T-helper 1 cell treated with Interleukin-12 subunit alpha and Interleukin-12 subunit beta and Interleukin-4 antibody, amounts not matched to agents 30 μg/mL and 1 μg/mL, for 36 hours (primary cell): ENCODE data around the gene BOLA1.
"Not testable (repeated sequence)": the region's sequence is repeated elsewhere in the genome, so short reads cannot be mapped to it uniquely, and the experiment has no call there.

Experiments
- H3K27ac Mint-ChIP-seq: one replicate; pipeline ENCODE4 v1.8.0; 2021; ENCODE audit warnings: mild to moderate bottlenecking, mixed read lengths
- H3K27me3 Mint-ChIP-seq: one replicate; pipeline ENCODE4 v1.8.0; 2021; ENCODE audit warnings: low read depth, mixed read lengths
- H3K36me3 Mint-ChIP-seq: one replicate; pipeline ENCODE4 v1.8.0; 2021; ENCODE audit warnings: low read depth, mixed read lengths
- H3K4me1 Mint-ChIP-seq: one replicate; pipeline ENCODE4 v1.8.0; 2021; ENCODE audit warnings: low read depth, mixed read lengths
- H3K4me3 Mint-ChIP-seq: one replicate; pipeline ENCODE4 v1.8.0; 2021; ENCODE audit warnings: mild to moderate bottlenecking, moderate library complexity, mixed read lengths
- H3K9me3 Mint-ChIP-seq: one replicate; pipeline ENCODE4 v1.8.0; 2021; ENCODE audit warnings: mixed read lengths

Gene BOLA1, protein sequence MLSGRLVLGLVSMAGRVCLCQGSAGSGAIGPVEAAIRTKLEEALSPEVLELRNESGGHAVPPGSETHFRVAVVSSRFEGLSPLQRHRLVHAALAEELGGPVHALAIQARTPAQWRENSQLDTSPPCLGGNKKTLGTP

DNA sequence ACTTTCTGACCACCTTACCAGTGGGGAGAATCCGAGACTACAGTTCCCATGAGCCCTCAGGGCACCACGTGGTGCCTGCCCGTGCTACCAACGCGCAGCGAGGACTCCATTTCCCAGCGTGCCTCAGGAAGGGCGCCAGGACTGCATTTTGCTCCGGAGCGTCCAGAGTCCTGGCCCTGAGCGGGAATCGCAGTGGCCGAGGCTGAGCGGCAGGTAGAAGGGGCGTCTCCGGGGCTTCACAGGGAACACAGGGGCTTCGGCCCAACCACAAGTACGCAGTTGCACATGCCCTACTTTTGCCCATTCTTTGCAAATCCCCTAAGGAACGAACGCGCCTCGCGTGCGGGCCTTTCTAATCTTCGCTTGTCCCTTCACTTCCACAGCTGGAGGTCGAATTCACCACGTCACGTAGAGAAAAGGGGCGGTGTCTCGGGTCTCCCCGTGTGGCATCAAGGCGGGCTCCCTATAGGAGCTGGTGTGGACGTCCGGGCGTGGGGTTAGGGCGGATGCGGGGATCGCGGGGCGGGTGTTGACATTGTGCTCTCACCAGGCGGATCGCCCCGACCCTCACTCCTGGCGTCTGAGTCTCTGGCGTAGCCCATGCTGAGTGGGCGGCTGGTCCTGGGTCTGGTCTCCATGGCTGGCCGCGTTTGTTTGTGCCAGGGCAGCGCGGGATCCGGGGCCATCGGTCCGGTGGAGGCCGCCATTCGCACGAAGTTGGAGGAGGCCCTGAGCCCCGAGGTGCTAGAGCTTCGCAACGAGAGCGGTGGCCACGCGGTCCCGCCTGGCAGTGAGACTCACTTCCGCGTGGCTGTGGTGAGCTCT, at the start of gene BOLA1:
BOLA1 (plus strand) TSS at position 109 of the 825 bp plus-strand sequence; CDS start at position 601, 492 bp downstream.
- no peaks in the 10 kb centered on the region for H3K9me3 Mint-ChIP-seq
- no peaks in the 10 kb centered on the region for H3K27me3 Mint-ChIP-seq
- H3K36me3 Mint-ChIP-seq: peaks cover 10% of the 10 kb centered on the region
- H3K4me1 Mint-ChIP-seq: peaks cover 17% of the 10 kb centered on the region
- peak within 1 kb of the TSS; percentile 86 for H3K27ac Mint-ChIP-seq
- peak within 1 kb of the TSS; percentile 84 for H3K4me3 Mint-ChIP-seq

DNA sequence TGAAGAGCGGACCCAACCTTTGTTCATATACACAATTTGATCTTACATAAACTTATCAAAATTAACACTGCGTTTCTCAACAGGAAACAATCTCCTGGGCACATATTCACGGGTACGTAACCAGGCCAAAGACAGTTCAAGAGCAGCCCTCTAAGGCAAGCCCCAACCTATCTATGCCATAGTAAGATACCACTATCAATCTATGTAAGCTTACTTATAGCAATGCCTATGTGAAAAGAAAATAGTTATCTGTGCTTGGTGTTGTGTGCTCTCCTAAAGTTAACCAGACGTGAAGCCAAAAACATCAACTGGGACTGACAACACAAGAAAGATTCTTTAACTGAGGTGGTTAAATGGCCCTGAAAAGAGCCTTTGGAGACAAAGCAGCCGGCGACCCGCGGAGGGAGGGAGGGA, 49.4 kb upstream of the BOLA1 start:
- Mint-ChIP-seq H3K27me3 (no peaks in the 10 kb centered on the region), H3K27ac (peak overlapping the region; percentile 88), H3K9me3 (no peaks in the 10 kb centered on the region), H3K36me3 (peaks cover 25% of the 10 kb centered on the region), H3K4me1 (peaks cover 43% of the 10 kb centered on the region), H3K4me3 (peak overlapping the region; percentile 83)

DNA sequence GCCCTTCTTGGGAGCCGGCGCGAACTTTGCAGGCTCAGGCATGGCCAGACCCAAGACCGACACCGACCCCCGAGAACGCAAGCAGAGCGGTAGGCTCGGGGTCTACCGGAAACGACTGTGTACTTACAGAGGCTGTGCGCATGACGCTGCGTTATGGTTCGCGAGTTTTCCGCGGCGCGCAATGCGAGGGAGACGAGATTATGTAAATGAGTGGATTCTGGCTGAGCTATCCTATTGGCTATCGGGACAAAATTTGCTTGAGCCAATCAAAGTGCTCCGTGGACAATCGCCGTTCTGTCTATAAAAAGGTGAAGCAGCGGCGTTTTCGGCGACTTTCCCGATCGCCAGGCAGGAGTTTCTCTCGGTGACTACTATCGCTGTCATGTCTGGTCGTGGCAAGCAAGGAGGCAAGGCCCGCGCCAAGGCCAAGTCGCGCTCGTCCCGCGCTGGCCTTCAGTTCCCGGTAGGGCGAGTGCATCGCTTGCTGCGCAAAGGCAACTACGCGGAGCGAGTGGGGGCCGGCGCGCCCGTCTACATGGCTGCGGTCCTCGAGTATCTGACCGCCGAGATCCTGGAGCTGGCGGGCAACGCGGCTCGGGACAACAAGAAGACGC, 48.5 kb upstream of the BOLA1 start:
- H3K36me3 Mint-ChIP-seq: peaks cover 18% of the 10 kb centered on the region

DNA sequence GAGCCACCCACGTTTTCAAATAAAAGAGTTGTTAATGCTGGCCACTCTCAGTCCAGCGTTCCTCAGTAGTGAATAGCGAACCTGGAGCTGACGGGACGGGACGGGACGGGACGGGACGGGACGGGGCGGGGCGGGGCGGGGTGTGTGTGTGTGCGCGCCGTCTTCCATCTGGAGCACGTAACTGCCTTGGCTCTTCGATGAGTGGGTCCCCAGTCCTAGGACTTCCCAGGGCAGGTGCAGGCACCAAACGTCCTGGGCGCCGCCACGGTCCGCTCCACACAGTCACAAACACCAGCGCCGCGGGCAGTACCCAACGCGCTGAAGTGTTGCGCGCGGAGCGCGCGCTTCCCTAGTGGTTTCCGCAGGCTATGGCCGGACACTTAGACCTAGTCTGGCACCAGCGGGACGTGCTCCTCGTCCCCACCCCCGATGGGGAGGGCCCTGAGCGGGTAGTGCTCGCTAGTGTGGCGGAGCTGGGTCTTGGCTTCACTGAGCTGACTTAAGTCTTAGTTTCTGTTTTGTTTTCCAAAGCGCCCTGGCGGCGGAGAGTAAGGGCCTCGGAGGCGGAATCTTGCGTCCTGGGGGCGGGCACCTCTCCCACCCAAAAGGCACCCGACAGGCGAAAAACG, 47.7 kb upstream of the BOLA1 start:
- not testable (repeated sequence) for H3K9me3 Mint-ChIP-seq, H3K27ac Mint-ChIP-seq, H3K4me3 Mint-ChIP-seq, H3K27me3 Mint-ChIP-seq
- peaks cover 29% of the 10 kb centered on the region for H3K4me1 Mint-ChIP-seq
- peaks cover 15% of the 10 kb centered on the region for H3K36me3 Mint-ChIP-seq

More for the DNA sequence above, 48.5 kb upstream of the BOLA1 start:
- not testable (repeated sequence) for H3K27me3 Mint-ChIP-seq, H3K4me3 Mint-ChIP-seq, H3K27ac Mint-ChIP-seq, H3K9me3 Mint-ChIP-seq
- peaks cover 34% of the 10 kb centered on the region for H3K4me1 Mint-ChIP-seq

DNA sequence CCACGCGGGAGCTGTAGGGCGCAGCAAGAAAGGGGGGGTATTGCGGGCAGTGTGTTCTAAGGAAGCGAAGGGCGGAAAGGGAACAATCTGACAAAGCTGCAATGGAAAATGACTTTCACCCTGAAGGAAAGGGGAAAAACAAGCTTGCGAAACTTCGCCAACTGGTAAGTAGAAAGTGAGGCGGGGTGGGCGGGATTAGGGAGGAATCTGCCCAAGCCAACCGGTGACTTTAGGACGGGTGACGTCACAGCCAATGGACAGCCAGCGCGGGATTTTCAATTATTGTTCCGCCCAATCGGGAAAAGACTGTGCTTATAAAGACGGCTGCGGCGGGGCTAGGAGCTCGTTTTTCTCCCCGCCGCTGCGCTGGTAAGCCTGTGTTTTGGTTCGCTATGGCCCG, 47.1 kb upstream of the BOLA1 start:
- not testable (repeated sequence) for H3K27me3 Mint-ChIP-seq, H3K9me3 Mint-ChIP-seq, H3K4me3 Mint-ChIP-seq, H3K27ac Mint-ChIP-seq
- peaks cover 25% of the 10 kb centered on the region for H3K4me1 Mint-ChIP-seq
- H3K36me3 Mint-ChIP-seq: peaks cover 12% of the 10 kb centered on the region

DNA sequence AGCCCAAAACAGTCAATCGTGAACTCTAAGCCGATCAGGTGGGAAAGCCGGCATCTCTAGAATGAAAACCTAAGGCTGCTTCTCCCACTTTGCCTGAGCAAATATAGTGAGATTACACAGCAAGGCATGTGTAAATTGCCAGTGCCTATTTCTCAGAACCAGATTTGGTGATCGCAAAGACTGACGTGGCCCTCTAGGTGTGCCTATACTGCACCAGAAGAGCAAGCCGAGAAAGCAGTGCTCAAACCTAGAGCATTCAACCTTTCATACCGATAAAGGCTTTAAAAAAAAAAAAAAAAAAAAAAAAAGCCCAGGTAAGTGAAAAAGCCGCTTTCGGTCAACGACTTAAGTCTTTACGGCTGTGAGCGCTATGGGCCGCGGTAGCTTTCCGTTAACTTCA, 39.1 kb upstream of the BOLA1 start:
- H3K4me3 Mint-ChIP-seq, H3K4me1 Mint-ChIP-seq: not testable (repeated sequence)

DNA sequence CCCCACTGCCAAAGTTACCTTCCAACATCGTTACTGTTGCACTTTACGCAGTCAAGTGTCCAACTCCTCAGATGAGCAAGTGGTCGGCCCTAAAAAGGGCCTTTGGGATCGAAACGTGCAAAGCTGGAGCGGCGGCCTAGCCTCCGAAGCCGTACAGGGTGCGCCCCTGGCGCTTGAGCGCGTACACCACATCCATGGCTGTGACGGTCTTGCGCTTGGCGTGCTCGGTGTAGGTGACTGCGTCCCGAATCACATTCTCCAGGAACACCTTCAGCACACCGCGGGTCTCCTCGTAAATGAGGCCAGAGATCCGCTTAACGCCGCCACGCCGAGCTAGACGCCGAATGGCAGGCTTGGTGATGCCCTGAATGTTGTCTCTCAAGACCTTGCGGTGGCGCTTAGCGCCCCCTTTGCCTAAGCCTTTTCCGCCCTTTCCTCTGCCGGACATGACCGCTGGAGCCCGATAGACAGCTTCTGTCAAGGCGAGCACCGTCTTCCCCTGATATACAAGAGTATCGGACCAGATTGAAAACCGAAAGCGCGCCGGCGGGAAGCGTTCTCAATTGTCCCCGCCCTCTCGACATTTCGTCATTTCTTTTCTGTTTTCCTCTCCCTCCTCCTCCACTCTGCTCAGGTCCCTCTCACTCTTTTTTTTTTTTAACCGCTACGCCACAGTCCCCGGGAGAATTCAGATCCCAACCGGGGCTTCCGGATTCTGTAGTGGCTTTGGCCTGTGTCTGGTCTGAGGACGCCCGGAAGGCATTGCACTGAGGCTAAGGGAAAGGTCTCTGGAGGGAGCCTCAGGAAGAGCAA, 38.5 kb upstream of the BOLA1 start:
- not testable (repeated sequence) for H3K4me1 Mint-ChIP-seq, H3K9me3 Mint-ChIP-seq, H3K4me3 Mint-ChIP-seq, H3K27me3 Mint-ChIP-seq, H3K27ac Mint-ChIP-seq, H3K36me3 Mint-ChIP-seq

More for the DNA sequence above, 39.1 kb upstream of the BOLA1 start:
- H3K9me3 Mint-ChIP-seq, H3K27ac Mint-ChIP-seq, H3K27me3 Mint-ChIP-seq, H3K36me3 Mint-ChIP-seq: not testable (repeated sequence)

DNA sequence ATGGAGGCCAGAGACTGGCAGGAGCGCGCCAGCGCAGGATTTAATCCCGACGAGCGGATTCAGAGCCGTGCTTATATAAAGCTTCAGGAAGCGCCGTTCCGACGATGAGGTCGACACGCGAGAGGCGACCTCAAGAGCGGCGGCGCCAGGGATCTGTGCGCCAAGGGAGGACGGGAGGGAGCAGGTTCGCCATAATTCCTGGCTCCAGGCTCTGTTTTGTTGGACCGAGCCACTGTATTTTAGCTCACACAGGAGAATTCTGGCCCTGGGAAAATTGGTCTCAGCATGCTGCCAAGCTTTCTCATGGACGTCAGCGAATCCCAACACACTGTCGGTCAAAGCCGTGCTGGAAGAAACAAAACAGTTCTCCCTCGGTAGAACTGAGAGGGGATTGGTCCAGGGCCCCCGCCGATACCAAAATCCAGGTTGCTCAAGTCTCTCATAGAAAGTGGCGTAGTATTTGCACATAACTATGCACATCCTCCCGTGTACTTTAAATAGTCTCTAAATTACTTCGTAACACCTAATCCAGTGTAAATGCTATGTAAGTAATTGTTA, 37.8 kb upstream of the BOLA1 start:
- not testable (repeated sequence) for H3K27ac Mint-ChIP-seq, H3K27me3 Mint-ChIP-seq, H3K4me1 Mint-ChIP-seq, H3K36me3 Mint-ChIP-seq, H3K9me3 Mint-ChIP-seq, H3K4me3 Mint-ChIP-seq

DNA sequence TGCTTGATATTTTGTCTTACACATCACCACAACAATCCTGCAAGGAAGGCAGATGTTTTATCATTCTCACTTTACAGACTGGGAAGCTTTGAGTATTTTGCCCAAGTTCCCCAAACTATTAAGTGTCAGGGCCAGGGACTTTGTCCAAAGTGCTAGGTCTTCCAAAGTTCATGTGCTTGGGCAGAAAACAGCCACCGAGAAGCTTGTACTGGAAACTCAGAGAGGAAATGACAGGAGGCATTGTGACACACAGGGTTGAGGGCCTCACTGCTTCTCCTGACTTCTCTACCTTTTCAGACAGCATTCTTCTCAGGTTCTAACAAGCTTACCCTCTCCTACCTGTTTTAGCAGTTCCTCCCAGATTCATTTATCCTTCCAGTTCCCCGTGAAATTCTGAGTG, 32.5 kb upstream of the BOLA1 start:
- H3K4me3 Mint-ChIP-seq, H3K4me1 Mint-ChIP-seq, H3K27ac Mint-ChIP-seq, H3K36me3 Mint-ChIP-seq, H3K27me3 Mint-ChIP-seq, H3K9me3 Mint-ChIP-seq: not testable (repeated sequence)

DNA sequence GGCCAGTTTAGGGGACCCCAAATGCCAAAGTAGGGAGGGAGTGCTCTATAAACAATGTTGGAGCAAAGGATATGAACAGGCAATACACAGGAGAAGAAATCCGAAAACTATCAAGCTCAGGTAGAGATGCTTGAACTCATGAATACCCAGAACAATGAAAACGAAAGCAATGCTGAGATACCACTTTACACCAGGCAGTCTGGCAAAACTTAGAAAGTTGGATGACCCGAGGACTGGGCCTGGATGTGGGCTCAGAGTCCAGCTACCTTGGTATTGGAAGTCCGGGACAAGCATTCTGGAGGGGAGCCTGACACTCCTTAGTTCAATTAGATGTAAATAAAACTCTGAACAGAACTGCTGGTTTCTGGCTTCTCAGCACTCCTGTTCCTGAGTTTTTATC, 26.3 kb upstream of the BOLA1 start:
- not testable (repeated sequence) for H3K9me3 Mint-ChIP-seq, H3K27me3 Mint-ChIP-seq, H3K27ac Mint-ChIP-seq, H3K36me3 Mint-ChIP-seq, H3K4me3 Mint-ChIP-seq, H3K4me1 Mint-ChIP-seq

DNA sequence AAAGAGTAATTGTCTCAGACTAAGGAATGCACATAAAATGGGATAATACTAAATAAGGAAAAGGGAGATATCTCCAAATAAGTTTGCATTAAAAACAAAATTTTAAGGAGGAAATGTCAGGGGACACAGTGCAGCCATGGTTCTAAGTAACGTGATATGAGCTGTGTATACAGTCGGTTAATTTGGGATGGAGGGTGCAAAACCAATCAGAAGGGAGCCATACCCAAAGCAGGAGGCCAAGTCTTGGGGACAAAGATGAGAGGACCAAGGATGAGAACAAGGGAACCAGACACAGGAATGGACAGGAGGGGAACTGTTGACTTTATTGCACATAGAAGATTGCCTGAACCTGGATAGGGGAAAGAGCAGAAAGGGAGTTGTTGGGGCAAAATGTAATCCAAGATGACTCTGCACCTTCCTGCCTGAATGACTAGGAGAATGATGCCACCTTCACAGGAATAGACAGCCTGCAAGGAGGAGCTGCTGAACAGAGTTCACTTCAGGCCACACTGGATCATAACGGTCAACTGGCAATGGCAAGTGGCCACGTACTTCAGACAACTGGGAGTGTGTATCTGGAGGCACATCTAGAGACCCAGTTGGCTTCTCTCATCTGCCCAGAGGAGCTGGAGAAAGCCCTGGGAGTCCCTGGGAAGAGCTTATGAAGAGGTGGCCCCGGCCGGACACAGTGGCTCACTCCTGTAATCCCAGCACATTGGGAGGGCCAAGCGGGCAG, 22.0 kb upstream of the BOLA1 start:
- H3K36me3 Mint-ChIP-seq: peaks cover 5% of the 10 kb centered on the region
- no peaks in the 10 kb centered on the region for H3K27me3 Mint-ChIP-seq
- H3K27ac Mint-ChIP-seq: no peak overlapping the region
- H3K4me3 Mint-ChIP-seq: no peak overlapping the region
- no peaks in the 10 kb centered on the region for H3K9me3 Mint-ChIP-seq
- peaks cover 19% of the 10 kb centered on the region for H3K4me1 Mint-ChIP-seq

DNA sequence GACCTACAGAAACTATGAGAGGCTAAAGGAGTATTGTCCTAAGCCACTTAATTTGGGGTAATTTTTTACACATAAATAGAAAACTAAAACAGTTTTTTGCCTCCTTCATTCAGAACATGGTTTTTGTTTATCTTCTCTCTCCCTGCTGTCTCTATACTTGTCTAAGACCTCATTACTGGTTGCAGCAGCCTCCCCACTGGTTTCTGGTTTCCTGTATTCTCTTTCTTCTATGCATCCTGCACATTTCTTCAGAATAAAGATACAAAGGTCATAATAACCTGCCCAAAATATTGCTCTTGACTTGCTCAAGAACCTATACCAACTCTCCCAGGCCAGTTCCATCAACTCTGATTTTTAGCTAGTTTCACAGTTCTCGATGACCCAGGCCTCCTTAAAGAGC, 19.8 kb upstream of the BOLA1 start:
- H3K27ac Mint-ChIP-seq: peak overlapping the region; percentile 72
- peaks cover 6% of the 10 kb centered on the region for H3K36me3 Mint-ChIP-seq
- peak overlapping the region; percentile 50 for H3K4me3 Mint-ChIP-seq
- no peaks in the 10 kb centered on the region for H3K9me3 Mint-ChIP-seq
- no peaks in the 10 kb centered on the region for H3K27me3 Mint-ChIP-seq
- H3K4me1 Mint-ChIP-seq: peaks cover 23% of the 10 kb centered on the region

DNA sequence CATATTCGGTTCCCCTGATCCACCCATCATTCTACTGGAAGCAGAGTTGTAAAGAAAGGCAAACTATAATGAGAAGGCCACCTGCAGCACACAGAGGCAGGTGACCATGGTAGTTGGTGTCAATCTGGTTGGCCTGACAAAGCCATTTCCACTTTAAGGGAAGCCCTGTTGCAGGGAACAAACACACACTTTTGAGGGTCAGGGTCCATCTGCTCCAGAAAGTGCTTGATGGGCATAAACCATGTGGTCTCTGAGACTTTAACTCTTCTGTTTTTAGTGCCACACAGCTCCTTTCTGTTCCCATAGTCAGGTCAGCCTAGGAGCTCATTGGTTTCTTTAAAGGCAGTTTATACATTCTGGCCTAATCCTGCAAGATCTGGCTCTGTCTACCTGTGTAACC, 17.5 kb upstream of the BOLA1 start:
- H3K4me1 Mint-ChIP-seq: peaks cover 23% of the 10 kb centered on the region
- no peak overlapping the region for H3K4me3 Mint-ChIP-seq
- no peaks in the 10 kb centered on the region for H3K27me3 Mint-ChIP-seq
- no peaks in the 10 kb centered on the region for H3K9me3 Mint-ChIP-seq
- peaks cover 6% of the 10 kb centered on the region for H3K36me3 Mint-ChIP-seq
- no peak overlapping the region for H3K27ac Mint-ChIP-seq
